Naive thymus-derived CD8-positive, alpha-beta T cell (primary cell): ENCODE data around the gene CAT. TPM values are rescaled to one million over a fixed set of nuclear protein-coding genes. Genes with fewer than 3 reads are reported as not detected.

Experiments used
- ATAC-seq, 2 donors: fragments of 150-1000 bp; cut with Tn5 transposase in 1 of 2; sonication (Bioruptor Pico), chemical (Tn5 transposase) in 1 of 2; 1 replicate in 1 of 2; 2 replicates in 1 of 2; pipeline ENCODE4 v1.10.0; 2021; ENCODE audit warnings: mild to moderate bottlenecking in 2 of 2, moderate library complexity in 2 of 2
- POLR2A ChIA-PET: fragments of 350-600 bp; sonication (Branson Sonifier 250); formaldehyde crosslinking; loops from one replicate; lab custom pipeline; 2021; ENCODE audit warnings: antibody characterized with exemption; lab: Charles Lee
- DNase-seq, 10 donors: peaks; one replicate each; pipeline versions ENCODE4 v3.0.0 to v3.0.0-alpha.2; 2020 to 2022
- H3K27ac Mint-ChIP-seq, 10 donors: one replicate each; pipeline ENCODE4 v1.8.0; 2020 to 2022; ENCODE audit warnings: mild to moderate bottlenecking in 10 of 10, mixed read lengths in 10 of 10, moderate library complexity in 4 of 10, inconsistent platforms in 1 of 10
- H3K27me3 Mint-ChIP-seq, 5 donors: one replicate each; pipeline ENCODE4 v1.8.0; 2021 to 2022; ENCODE audit warnings: mixed read lengths in 5 of 5
- H3K36me3 Mint-ChIP-seq, 3 donors: one replicate each; pipeline ENCODE4 v1.8.0; 2020 to 2022; ENCODE audit warnings: mixed read lengths in 3 of 3, mild to moderate bottlenecking in 2 of 3, inconsistent platforms in 1 of 3
- H3K4me1 Mint-ChIP-seq, 4 donors: one replicate each; pipeline ENCODE4 v1.8.0; 2021 to 2022; ENCODE audit warnings: mixed read lengths in 4 of 4
- H3K4me3 Mint-ChIP-seq, 10 donors: one replicate each; pipeline ENCODE4 v1.8.0; 2020 to 2022; ENCODE audit warnings: mild to moderate bottlenecking in 10 of 10, mixed read lengths in 10 of 10, moderate library complexity in 6 of 10, inconsistent platforms in 1 of 10
- H3K9me3 Mint-ChIP-seq, 9 donors: one replicate each; pipeline ENCODE4 v1.8.0; 2020 to 2022; ENCODE audit warnings: mixed read lengths in 9 of 9, mild to moderate bottlenecking in 3 of 9, inconsistent platforms in 1 of 9, moderate library complexity in 1 of 9
- polyA plus RNA-seq, 3 donors: library from polyadenylated mRNA; unstranded; fragments of 300-500 nt; fragmentation: Illumina TruSeq; gene quantifications; one replicate each; pipeline ENCODE4 v1.2.3, GENCODE V29; 2021
- total RNA-seq, 8 experiments: library from RNA in 2 of 8; stranded (reverse) in 2 of 8; gene quantifications; one replicate each; pipeline ENCODE4 v1.2.3 and lab custom pipeline; 2021 to 2026

The CAT gene
- total and polyA plus RNA-seq, 5 experiments from 2014 or later = 37.5 to 139 (median 96.3) TPM

DNA sequence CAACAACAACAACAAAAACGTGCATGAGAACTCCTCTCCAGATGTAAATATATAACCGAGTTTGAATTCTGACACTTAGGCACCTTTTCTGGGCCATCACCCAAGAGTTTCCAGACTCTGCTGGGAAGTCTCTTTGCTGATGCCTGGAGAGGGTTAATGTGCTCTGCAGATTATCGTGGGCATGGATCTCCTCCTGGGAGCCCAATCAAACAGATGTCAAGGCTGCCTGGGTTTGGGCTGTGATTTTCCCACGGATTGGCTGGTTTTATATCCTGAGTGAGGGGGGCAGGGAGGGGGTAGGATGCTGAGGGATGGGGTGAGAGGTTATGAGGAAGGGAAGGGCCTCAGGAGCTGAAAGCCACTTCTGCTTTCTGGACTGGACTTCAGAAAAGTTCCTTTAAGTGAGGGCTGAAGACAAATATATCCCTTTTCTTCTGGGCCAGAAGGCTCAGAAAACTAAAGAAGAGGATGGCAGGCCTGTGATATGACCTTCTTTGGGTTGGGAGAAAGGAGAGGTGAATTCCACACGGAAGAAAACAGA is 70.7 kb downstream of the CAT start:
- H3K4me1 Mint-ChIP-seq = no peaks in the 10 kb centered on the region
- H3K27ac Mint-ChIP-seq = no peak overlapping the region
- DNase-seq (no peak), ATAC-seq (no peak)
- no peak overlapping the region for H3K4me3 Mint-ChIP-seq
- no peaks in the 10 kb centered on the region for H3K36me3 Mint-ChIP-seq
- POLR2A ChIA-PET = no interaction called here
- H3K9me3 Mint-ChIP-seq = no peaks in the 10 kb centered on the region
- H3K27me3 Mint-ChIP-seq = no peaks in the 10 kb centered on the region

DNA sequence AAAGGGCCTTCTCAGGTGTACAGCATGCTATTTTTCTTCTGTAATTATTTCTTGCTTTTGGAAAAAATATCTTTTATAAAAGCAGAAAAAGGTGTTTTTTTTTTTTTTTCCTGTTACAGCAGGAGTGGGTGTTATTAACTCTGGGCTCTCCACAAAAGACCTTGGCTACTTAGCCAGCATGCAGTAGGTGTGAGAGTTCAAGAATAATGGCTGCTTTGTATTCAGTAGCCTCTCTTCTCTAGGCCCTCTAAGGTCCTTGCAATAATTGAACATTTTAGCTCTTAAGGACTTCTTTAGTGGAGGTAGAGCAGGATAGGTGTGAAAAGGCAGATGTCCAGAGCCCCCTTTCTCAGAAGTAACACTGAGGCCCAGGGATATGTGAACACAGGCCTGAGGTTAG is 71.5 kb downstream of the CAT start:
- POLR2A ChIA-PET = no interaction called here
- H3K27me3 Mint-ChIP-seq = no peaks in the 10 kb centered on the region

DNA sequence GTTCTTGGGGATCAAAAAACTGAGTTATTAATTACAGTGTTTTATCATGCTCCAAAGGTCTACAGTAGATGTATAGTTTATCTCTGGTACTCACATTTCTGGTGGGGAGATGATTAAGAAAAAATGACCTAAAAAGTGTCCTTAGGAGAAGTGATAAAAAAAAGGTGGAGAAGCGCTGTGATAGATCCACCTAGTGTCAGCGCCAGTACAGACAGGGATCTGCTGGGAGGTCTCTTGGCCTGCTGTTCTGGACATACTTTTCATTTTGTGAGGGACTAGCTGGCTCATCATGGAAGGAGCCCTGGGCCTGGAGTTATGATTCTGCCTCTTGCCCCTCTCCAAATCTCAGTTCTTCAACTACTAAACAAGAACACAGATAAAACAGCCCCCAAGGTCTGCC is 71.9 kb downstream of the CAT start:
- Mint-ChIP-seq H3K9me3 (no peaks in the 10 kb centered on the region), H3K27me3 (no peaks in the 10 kb centered on the region), H3K4me1 (no peaks in the 10 kb centered on the region), H3K36me3 (no peaks in the 10 kb centered on the region), H3K4me3 (no peak overlapping the region), H3K27ac (no peak overlapping the region)
- ATAC-seq = no peak
- POLR2A ChIA-PET = no interaction called here
- no peak for DNase-seq

More for the DNA sequence above, 71.5 kb downstream of the CAT start:
- H3K4me3 Mint-ChIP-seq = no peak overlapping the region
- no peak overlapping the region for H3K27ac Mint-ChIP-seq
- no peaks in the 10 kb centered on the region for H3K36me3 Mint-ChIP-seq
- DNase-seq (no peak), ATAC-seq (no peak)
- no peaks in the 10 kb centered on the region for H3K4me1 Mint-ChIP-seq
- H3K9me3 Mint-ChIP-seq = no peaks in the 10 kb centered on the region

DNA sequence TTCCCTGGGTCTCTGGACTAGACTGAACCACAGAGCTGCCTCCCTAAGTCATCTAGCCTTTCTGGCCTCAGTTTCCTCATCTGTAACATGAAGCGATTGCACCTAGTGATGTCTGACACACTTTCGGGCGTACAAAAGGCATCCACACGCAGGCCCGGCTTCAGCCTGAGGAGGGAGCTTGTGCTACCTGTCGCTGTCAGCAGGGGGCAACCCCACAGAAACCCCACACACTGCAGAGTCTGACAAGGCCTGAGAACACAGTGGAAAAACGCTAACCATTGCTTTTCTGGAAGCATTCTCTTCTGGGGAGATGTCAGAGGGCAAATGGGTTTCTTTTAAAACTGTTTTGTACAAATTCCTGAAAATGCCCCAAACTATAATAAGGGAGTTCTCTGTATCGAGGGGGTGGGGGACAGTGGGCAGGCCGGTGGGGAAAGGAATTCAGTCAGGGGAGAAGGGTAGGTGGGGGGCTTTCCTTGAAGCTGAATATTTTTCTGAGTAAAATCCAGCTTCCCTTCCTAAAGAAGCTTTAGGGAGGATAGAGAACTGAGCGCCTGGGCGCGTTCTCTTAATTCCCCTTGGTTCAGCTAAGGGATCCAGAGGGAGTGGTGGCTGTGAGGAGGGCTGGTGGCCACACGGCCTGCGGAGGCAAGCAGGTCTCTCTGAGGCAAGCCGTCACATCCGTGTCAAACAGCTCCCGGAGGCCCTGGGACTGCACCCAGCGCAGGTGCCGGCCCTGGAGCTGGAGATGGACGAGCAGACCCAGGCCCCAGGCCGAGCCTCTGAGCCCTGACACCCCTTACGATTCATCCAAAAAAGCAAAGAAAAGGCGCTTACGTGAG is 74.3 kb downstream of the CAT start:
- H3K4me1 Mint-ChIP-seq = no peaks in the 10 kb centered on the region
- H3K27me3 Mint-ChIP-seq = no peaks in the 10 kb centered on the region
- POLR2A ChIA-PET = no interaction called here
- H3K9me3 Mint-ChIP-seq = no peaks in the 10 kb centered on the region
- peak; percentile 59 to 63 for ATAC-seq
- peak in 8 of 10 donors; percentile 3 to 37 (median 26) for DNase-seq
- H3K27ac Mint-ChIP-seq = no peak overlapping the region
- H3K4me3 Mint-ChIP-seq = no peak overlapping the region
- H3K36me3 Mint-ChIP-seq = no peaks in the 10 kb centered on the region

DNA sequence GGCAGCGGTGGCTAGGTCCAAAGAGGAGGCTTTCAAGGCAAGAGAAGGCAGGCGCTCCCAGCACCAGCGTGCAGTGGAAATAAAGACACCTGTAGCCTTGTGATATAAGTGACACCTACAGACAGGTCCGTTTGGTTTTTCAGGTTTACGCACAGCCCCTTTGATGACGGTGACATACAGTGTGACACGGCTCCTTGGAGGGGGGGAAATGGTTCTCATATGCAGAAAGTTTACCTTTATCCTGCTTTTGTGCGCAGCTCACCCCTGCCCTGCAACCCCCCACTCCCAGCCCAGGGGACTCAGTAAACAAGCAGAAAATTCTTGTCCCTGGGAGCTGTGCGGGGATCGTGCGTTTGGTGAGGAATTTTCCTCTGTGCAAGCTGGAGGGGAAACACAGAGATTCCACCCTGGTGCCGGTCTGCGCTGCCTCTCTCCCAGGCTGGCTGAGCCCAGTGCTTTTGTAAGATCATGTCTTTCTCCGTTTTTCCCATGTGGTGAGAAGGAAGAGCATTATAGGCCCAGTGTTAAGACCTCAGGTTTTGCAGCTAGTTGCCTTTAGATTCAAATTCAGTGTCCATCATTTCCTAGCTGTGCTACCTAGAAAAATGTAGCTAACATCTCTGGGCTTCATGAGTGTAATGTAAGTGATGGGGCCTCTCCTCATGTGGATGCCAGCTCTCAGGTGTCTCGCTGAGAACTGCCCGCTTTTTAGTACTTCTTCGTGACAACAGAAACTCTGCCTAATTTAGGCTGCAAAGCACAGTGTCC is 75.1 kb downstream of the CAT start, which contains the start of gene ELF5:
Gene ELF5, minus strand, starts transcription at position 113 of the 768 bp plus-strand sequence. CDS start 8,045 bp downstream, outside the sequence.
- no peak within 1 kb of the TSS for H3K4me3 Mint-ChIP-seq
- no peaks in the 10 kb centered on the region for H3K4me1 Mint-ChIP-seq
- H3K9me3 Mint-ChIP-seq = no peaks in the 10 kb centered on the region
- no peak within 1 kb of the TSS for H3K27ac Mint-ChIP-seq
- no peaks in the 10 kb centered on the region for H3K27me3 Mint-ChIP-seq
- POLR2A ChIA-PET = no interaction called here
- no peaks in the 10 kb centered on the region for H3K36me3 Mint-ChIP-seq
- ATAC-seq = no peak
- no peak for DNase-seq

- POLR2A ChIA-PET = no interaction called here
- no peaks in the 10 kb centered on the region for H3K36me3 Mint-ChIP-seq
- DNase-seq (no peak), ATAC-seq (no peak)
- no peak overlapping the region for H3K4me3 Mint-ChIP-seq
- no peaks in the 10 kb centered on the region for H3K27me3 Mint-ChIP-seq
- no peaks in the 10 kb centered on the region for H3K9me3 Mint-ChIP-seq
- H3K27ac Mint-ChIP-seq = no peak overlapping the region
- no peaks in the 10 kb centered on the region for H3K4me1 Mint-ChIP-seq
These were observed 75.9 kb downstream of the CAT start for GRCh38 chr11:34514597-34514996.

- no peaks in the 10 kb centered on the region for H3K4me1 Mint-ChIP-seq
- ATAC-seq (no peak), DNase-seq (no peak)
- H3K27me3 Mint-ChIP-seq = no peaks in the 10 kb centered on the region
- no peak overlapping the region for H3K27ac Mint-ChIP-seq
- H3K36me3 Mint-ChIP-seq = no peaks in the 10 kb centered on the region
- no peak overlapping the region for H3K4me3 Mint-ChIP-seq
- H3K9me3 Mint-ChIP-seq = no peaks in the 10 kb centered on the region
- POLR2A ChIA-PET = no interaction called here
These were observed 77.7 kb downstream of the CAT start for GRCh38 chr11:34516247-34517040.

GRCh38 chr11:34519595-34520235 is 81.0 kb downstream of the CAT start:
- no peak overlapping the region for H3K27ac Mint-ChIP-seq
- H3K27me3 Mint-ChIP-seq = peaks cover 0 to 2% (median 0%) of the 10 kb centered on the region in 5 donors
- H3K9me3 Mint-ChIP-seq = no peaks in the 10 kb centered on the region
- no peak for ATAC-seq
- H3K4me1 Mint-ChIP-seq = no peaks in the 10 kb centered on the region
- H3K4me3 Mint-ChIP-seq = no peak overlapping the region
- POLR2A ChIA-PET = no interaction called here
- DNase-seq = no peak
- no peaks in the 10 kb centered on the region for H3K36me3 Mint-ChIP-seq

GRCh38 chr11:34521265-34521664 is 82.5 kb downstream of the CAT start:
- no peak overlapping the region for H3K4me3 Mint-ChIP-seq
- H3K4me1 Mint-ChIP-seq = peaks cover 0 to under 1% (median 0%) of the 10 kb centered on the region in 4 donors
- H3K27me3 Mint-ChIP-seq = peaks cover 0 to 4% (median 2%) of the 10 kb centered on the region in 5 donors
- POLR2A ChIA-PET = no interaction called here
- ATAC-seq = no peak
- no peak for DNase-seq
- H3K9me3 Mint-ChIP-seq = no peaks in the 10 kb centered on the region
- H3K36me3 Mint-ChIP-seq = no peaks in the 10 kb centered on the region
- H3K27ac Mint-ChIP-seq = no peak overlapping the region

Other genes starting within 250 kb of the CAT start
- under 1 TPM; 0.69 to 0.81 TPM for gene ABTB2, start 80.9 kb upstream of the CAT start, total RNA-seq
- under 1 TPM in 1 of 3 donors, not detected in 2; 0.05 TPM for gene ABTB2, start 80.9 kb upstream of the CAT start, polyA plus RNA-seq
- gene ELF5, start 74.9 kb downstream of the CAT start, total RNA-seq = not detected
- gene ELF5, start 74.9 kb downstream of the CAT start, polyA plus RNA-seq = not detected
- not detected for gene EHF, start 182.2 kb downstream of the CAT start, total RNA-seq
- gene EHF, start 182.2 kb downstream of the CAT start, polyA plus RNA-seq = not detected